GM12878 (cell line): ENCODE data around the gene KLF6.

Experiments
- CHD2 ChIP-seq: IDR thresholded peaks from 2 replicates; pipeline ENCODE4 v1.6.1; 2011; ENCODE audit warnings: low read depth, low read length, improper control_type of control experiment, borderline replicate concordance
- EZH2 ChIP-seq: IDR thresholded peaks from 2 replicates; pipeline ENCODE4 v1.6.1; 2012; ENCODE audit warnings: low read depth, mild to moderate bottlenecking, control low read depth, inconsistent platforms, low read length, borderline replicate concordance; ENCODE audit not compliant: control insufficient read depth
- NR2C2 ChIP-seq: IDR thresholded peaks from 2 replicates; pipeline ENCODE4 v1.6.1; 2011; ENCODE audit warnings: borderline replicate concordance, low read depth; ENCODE audit not compliant: control insufficient read depth, insufficient read length
- POLR2A ChIP-seq: IDR thresholded peaks from 2 replicates; pipeline ENCODE4 v1.6.1; 2011; ENCODE audit warnings: low read depth, mild to moderate bottlenecking, low read length
- SMC3 ChIP-seq: IDR thresholded peaks from 2 replicates; pipeline ENCODE4 v1.6.1; 2011; ENCODE audit warnings: low read length, improper control_type of control experiment, borderline replicate concordance
- SP1 ChIP-seq: IDR thresholded peaks from one replicate; pipeline ENCODE4 v1.6.1; 2011; ENCODE audit warnings: low read depth, low read length
- TCF3 ChIP-seq: IDR thresholded peaks from 2 replicates; pipeline ENCODE4 v1.6.1; 2012; ENCODE audit warnings: low read depth, mild to moderate bottlenecking, low read length, borderline replicate concordance; ENCODE audit not compliant: insufficient read depth
- ZNF24 ChIP-seq: fragments of 450-650 bp; IDR thresholded peaks from 2 replicates; pipeline ENCODE4 v1.6.1; 2017; ENCODE audit warnings: antibody characterized with exemption, mild to moderate bottlenecking
- TF ChIP-seq, protein P1 (sequence below), 3 experiments: IDR thresholded peaks in 2 of 3; conservative IDR thresholded peaks in 1 of 3; 2 replicates each; pipeline ENCODE4 v1.5.1; 2011; ENCODE audit warnings: low read depth in 3 of 3, low read length in 3 of 3, mild to moderate bottlenecking in 3 of 3, control low read depth in 2 of 3, moderate library complexity in 2 of 3, inconsistent platforms in 1 of 3, mixed read lengths in 1 of 3; ENCODE audit not compliant: control insufficient read depth in 2 of 3, insufficient read depth in 1 of 3; ENCODE audit errors: extremely low read depth in 1 of 3
- TF ChIP-seq, protein P2 (sequence below): fragments of 450-650 bp; IDR thresholded peaks from 2 replicates; pipeline ENCODE4 v1.6.1; 2017; ENCODE audit warnings: antibody characterized with exemption, mild to moderate bottlenecking, moderate library complexity

DNA sequence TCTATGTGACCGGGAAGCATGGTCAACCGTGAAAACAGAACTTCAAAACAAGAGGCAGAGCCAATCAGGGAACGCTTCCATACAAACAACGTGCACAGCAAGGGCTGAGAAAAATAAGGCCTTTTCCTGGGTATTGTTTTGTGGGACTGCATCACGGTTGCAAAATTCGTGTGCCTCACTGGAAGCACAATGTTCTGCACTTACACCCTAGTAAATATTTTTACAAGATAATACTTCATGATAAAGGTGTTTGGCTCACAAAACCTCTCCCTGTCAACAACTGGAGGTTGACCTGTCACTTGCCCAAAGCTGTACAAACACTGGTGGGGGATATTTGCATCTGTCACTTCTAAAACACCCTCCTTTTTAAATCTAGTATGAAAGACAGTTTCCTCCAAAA is 37.0 kb downstream of the KLF6 start:
- TF ChIP-seq, protein P1, sequence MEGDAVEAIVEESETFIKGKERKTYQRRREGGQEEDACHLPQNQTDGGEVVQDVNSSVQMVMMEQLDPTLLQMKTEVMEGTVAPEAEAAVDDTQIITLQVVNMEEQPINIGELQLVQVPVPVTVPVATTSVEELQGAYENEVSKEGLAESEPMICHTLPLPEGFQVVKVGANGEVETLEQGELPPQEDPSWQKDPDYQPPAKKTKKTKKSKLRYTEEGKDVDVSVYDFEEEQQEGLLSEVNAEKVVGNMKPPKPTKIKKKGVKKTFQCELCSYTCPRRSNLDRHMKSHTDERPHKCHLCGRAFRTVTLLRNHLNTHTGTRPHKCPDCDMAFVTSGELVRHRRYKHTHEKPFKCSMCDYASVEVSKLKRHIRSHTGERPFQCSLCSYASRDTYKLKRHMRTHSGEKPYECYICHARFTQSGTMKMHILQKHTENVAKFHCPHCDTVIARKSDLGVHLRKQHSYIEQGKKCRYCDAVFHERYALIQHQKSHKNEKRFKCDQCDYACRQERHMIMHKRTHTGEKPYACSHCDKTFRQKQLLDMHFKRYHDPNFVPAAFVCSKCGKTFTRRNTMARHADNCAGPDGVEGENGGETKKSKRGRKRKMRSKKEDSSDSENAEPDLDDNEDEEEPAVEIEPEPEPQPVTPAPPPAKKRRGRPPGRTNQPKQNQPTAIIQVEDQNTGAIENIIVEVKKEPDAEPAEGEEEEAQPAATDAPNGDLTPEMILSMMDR (IDR thresholded peaks at IDR 0.05 in 2 of 3, conservative IDR thresholded peaks at IDR 0.05 in 1 of 3; ENCODE audit: control insufficient read depth in 2 of 3, extremely low read depth in 1 of 3, insufficient read depth in 1 of 3, low read depth in 3 of 3, low read length in 3 of 3), result no peak
- TF ChIP-seq TCF3, result no peak
- no peak for TF ChIP-seq EZH2
- TF ChIP-seq ZNF24, result no peak
- TF ChIP-seq POLR2A, result no peak
- TF ChIP-seq, protein P2, sequence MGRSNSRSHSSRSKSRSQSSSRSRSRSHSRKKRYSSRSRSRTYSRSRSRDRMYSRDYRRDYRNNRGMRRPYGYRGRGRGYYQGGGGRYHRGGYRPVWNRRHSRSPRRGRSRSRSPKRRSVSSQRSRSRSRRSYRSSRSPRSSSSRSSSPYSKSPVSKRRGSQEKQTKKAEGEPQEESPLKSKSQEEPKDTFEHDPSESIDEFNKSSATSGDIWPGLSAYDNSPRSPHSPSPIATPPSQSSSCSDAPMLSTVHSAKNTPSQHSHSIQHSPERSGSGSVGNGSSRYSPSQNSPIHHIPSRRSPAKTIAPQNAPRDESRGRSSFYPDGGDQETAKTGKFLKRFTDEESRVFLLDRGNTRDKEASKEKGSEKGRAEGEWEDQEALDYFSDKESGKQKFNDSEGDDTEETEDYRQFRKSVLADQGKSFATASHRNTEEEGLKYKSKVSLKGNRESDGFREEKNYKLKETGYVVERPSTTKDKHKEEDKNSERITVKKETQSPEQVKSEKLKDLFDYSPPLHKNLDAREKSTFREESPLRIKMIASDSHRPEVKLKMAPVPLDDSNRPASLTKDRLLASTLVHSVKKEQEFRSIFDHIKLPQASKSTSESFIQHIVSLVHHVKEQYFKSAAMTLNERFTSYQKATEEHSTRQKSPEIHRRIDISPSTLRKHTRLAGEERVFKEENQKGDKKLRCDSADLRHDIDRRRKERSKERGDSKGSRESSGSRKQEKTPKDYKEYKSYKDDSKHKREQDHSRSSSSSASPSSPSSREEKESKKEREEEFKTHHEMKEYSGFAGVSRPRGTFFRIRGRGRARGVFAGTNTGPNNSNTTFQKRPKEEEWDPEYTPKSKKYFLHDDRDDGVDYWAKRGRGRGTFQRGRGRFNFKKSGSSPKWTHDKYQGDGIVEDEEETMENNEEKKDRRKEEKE, result no peak
- TF ChIP-seq SMC3, result no peak
- no peak for TF ChIP-seq SP1
- TF ChIP-seq CHD2, result no peak
- TF ChIP-seq NR2C2, result no peak
